Hepatocyte (in vitro differentiated cells): Measurements from ENCODE around the gene ZAR1L. TPM values are rescaled to one million over a fixed set of nuclear protein-coding genes. Genes with fewer than 3 reads are reported as not detected.

ENCODE experiments used
- DNase-seq: peaks from one replicate; pipeline ENCODE4 v3.0.0-alpha.2; 2016; ENCODE audit warnings: low spot score
- H2AFZ ChIP-seq: fragments of 200-600 bp; sonication (generic); 2 replicates; pipeline ENCODE4 v1.6.0; 2016; ENCODE audit warnings: antibody characterized with exemption, mild to moderate bottlenecking
- H3K27ac ChIP-seq: fragments of 200-600 bp; sonication (generic); 2 replicates; pipeline ENCODE4 v1.5.1; 2016; ENCODE audit warnings: mild to moderate bottlenecking
- H3K27me3 ChIP-seq: fragments of 200-600 bp; sonication (generic); 2 replicates; pipeline ENCODE4 v1.6.1; 2016
- H3K36me3 ChIP-seq: fragments of 200-600 bp; sonication (generic); replicated peaks from 2 replicates; pipeline ENCODE4 v1.5.1; 2016; ENCODE audit warnings: low read depth; ENCODE audit not compliant: insufficient read depth
- H3K4me1 ChIP-seq: fragments of 200-600 bp; sonication (generic); 2 replicates; pipeline ENCODE4 v1.5.1; 2016; ENCODE audit warnings: mild to moderate bottlenecking, moderate library complexity; ENCODE audit not compliant: insufficient read depth
- H3K4me2 ChIP-seq: fragments of 200-600 bp; sonication (generic); 2 replicates; pipeline ENCODE4 v1.6.0; 2016
- H3K4me3 ChIP-seq: fragments of 200-600 bp; sonication (generic); 2 replicates; pipeline ENCODE4 v1.5.1; 2016; ENCODE audit warnings: mild to moderate bottlenecking
- H3K79me2 ChIP-seq: fragments of 200-600 bp; sonication (generic); 2 replicates; pipeline ENCODE4 v1.6.0; 2017; ENCODE audit warnings: mild to moderate bottlenecking
- H3K9me2 ChIP-seq: fragments of 200-600 bp; sonication (generic); replicated peaks from 2 replicates; pipeline ENCODE4 v1.6.0; 2017; ENCODE audit warnings: mild to moderate bottlenecking; ENCODE audit not compliant: insufficient read depth
- H3K9me3 ChIP-seq: fragments of 200-600 bp; sonication (generic); 2 replicates; pipeline ENCODE4 v1.5.1; 2016; ENCODE audit warnings: low read depth, mild to moderate bottlenecking
- H4K20me1 ChIP-seq: fragments of 200-600 bp; sonication (generic); 2 replicates; pipeline ENCODE4 v1.6.0; 2016; ENCODE audit warnings: mild to moderate bottlenecking; ENCODE audit not compliant: insufficient read depth, poor library complexity, severe bottlenecking
- CTCF ChIP-seq: fragments of 200-600 bp; sonication (generic); IDR thresholded peaks from 2 replicates; pipeline ENCODE4 v1.5.1; 2016; ENCODE audit warnings: antibody characterized with exemption, mild to moderate bottlenecking; ENCODE audit not compliant: poor library complexity
- EZH2 ChIP-seq: fragments of 200-600 bp; sonication (generic); IDR thresholded peaks from 2 replicates; pipeline ENCODE4 v1.6.1; 2016; ENCODE audit warnings: antibody characterized with exemption, mild to moderate bottlenecking, borderline replicate concordance
- EZH2phosphoT487 ChIP-seq: fragments of 200-600 bp; sonication (generic); IDR thresholded peaks from one replicate; pipeline ENCODE4 v1.6.1; 2018; ENCODE audit warnings: antibody characterized with exemption, mild to moderate bottlenecking, low read depth, moderate library complexity; ENCODE audit not compliant: unreplicated experiment, severe bottlenecking
- WGBS: methylation state at CpG from one replicate; pipeline ENCODE4 v1.1.6; 2016; ENCODE audit warnings: low lambda C conversion rate; ENCODE audit errors: missing lambda C conversion rate; 5-methylcytosine and 5-hydroxymethylcytosine counted together
- polyA plus RNA-seq: library from polyadenylated mRNA; unstranded; fragments of >200 nt; fragmentation: Nextera tagmentation; extraction: Ambion mirVana; gene quantifications from 2 replicates; pipeline ENCODE4 v1.2.1, GENCODE V29; 2016
- total RNA-seq: library from RNA; depleted of rRNA; stranded (reverse); fragments of >200 nt; gene quantifications from 2 replicates; pipeline ENCODE4 v1.2.3, GENCODE V29; 2014

Gene ZAR1L
- total and polyA plus RNA-seq, 2 experiments from 2014 or later, result not detected

GRCh38 chr13:32262619-32263018 lies 52.5 kb downstream of the ZAR1L start:
- Histone ChIP-seq H3K79me2 (no peaks in the 10 kb centered on the region), H4K20me1 (no peaks in the 10 kb centered on the region), H3K9me2 (no peaks in the 10 kb centered on the region), H3K9me3 (no peaks in the 10 kb centered on the region), H3K4me3 (no peak overlapping the region), H2AFZ (no peak overlapping the region), H3K4me1 (peaks cover 7% of the 10 kb centered on the region), H3K4me2 (no peak overlapping the region), H3K27me3 (no peaks in the 10 kb centered on the region), H3K27ac (no peak overlapping the region), H3K36me3 (no peaks in the 10 kb centered on the region)
- DNase-seq, result no peak
- 93% methylated on average over 1 of the region's 1 CpG for WGBS
- no peak for TF ChIP-seq EZH2phosphoT487
- TF ChIP-seq CTCF, result no peak
- no peak for TF ChIP-seq EZH2

GRCh38 chr13:32262165-32262564 lies 53.0 kb downstream of the ZAR1L start:
- no peak overlapping the region for H3K27ac ChIP-seq
- peaks cover 7% of the 10 kb centered on the region for H3K4me1 ChIP-seq
- H2AFZ ChIP-seq, result no peak overlapping the region
- no peaks in the 10 kb centered on the region for H3K9me2 ChIP-seq
- no peak for DNase-seq
- H3K4me3 ChIP-seq, result no peak overlapping the region
- no peaks in the 10 kb centered on the region for H3K36me3 ChIP-seq
- WGBS, result 73% methylated on average over 3 of the region's 3 CpGs
- no peaks in the 10 kb centered on the region for H3K79me2 ChIP-seq
- H3K27me3 ChIP-seq, result no peaks in the 10 kb centered on the region
- TF ChIP-seq EZH2 (no peak), CTCF (no peak), EZH2phosphoT487 (no peak)
- no peaks in the 10 kb centered on the region for H4K20me1 ChIP-seq
- H3K4me2 ChIP-seq, result no peak overlapping the region
- no peaks in the 10 kb centered on the region for H3K9me3 ChIP-seq

- Histone ChIP-seq H3K79me2 (no peaks in the 10 kb centered on the region), H3K27me3 (no peaks in the 10 kb centered on the region), H3K36me3 (no peaks in the 10 kb centered on the region), H2AFZ (no peak overlapping the region), H3K4me2 (peak overlapping the region; percentile 33), H3K4me1 (peaks cover 7% of the 10 kb centered on the region), H3K4me3 (no peak overlapping the region), H4K20me1 (no peaks in the 10 kb centered on the region), H3K27ac (peak overlapping the region; percentile 53), H3K9me2 (no peaks in the 10 kb centered on the region), H3K9me3 (no peaks in the 10 kb centered on the region)
- 69% methylated on average over 9 of the region's 9 CpGs for WGBS
- DNase-seq, result peak; percentile 76
- TF ChIP-seq EZH2 (no peak), EZH2phosphoT487 (no peak), CTCF (no peak)
Measured at GRCh38 chr13:32261567-32261966, 53.6 kb downstream of the ZAR1L start.

GRCh38 chr13:32259116-32259515 lies 56.0 kb downstream of the ZAR1L start:
- Histone ChIP-seq H3K4me2 (no peak overlapping the region), H3K36me3 (no peaks in the 10 kb centered on the region), H4K20me1 (no peaks in the 10 kb centered on the region), H2AFZ (no peak overlapping the region), H3K79me2 (no peaks in the 10 kb centered on the region), H3K4me3 (no peak overlapping the region), H3K27me3 (no peaks in the 10 kb centered on the region), H3K9me2 (no peaks in the 10 kb centered on the region), H3K4me1 (peaks cover 18% of the 10 kb centered on the region), H3K27ac (no peak overlapping the region), H3K9me3 (no peaks in the 10 kb centered on the region)
- TF ChIP-seq CTCF, result no peak
- TF ChIP-seq EZH2, result no peak
- TF ChIP-seq EZH2phosphoT487, result no peak
- DNase-seq, result no peak
- WGBS, result 100% methylated on average over 1 of the region's 1 CpG
